Fibroblast of lung (primary cell): ENCODE measurements around the gene KRTAP5-1. TPM values are rescaled to one million over a fixed set of nuclear protein-coding genes. Genes with fewer than 3 reads are reported as not detected.

Source experiments
- DNase-seq, 2 donors: peaks; one replicate each; pipeline versions ENCODE4 v3.0.0 to v3.0.0-alpha.2; 2010; ENCODE audit warnings: low read depth in 2 of 2
- H2AFZ ChIP-seq: 2 replicates; pipeline ENCODE4 v1.5.1; 2012; ENCODE audit warnings: low read length, control low read depth, inconsistent platforms
- H3K27ac ChIP-seq: 2 replicates; pipeline ENCODE4 v1.5.1; 2011; ENCODE audit warnings: low read length, control low read depth; ENCODE audit not compliant: insufficient read depth
- H3K27me3 ChIP-seq: 2 replicates; pipeline ENCODE4 v1.5.1; 2011; ENCODE audit warnings: mild to moderate bottlenecking, low read length; ENCODE audit not compliant: control insufficient read depth, insufficient read depth
- H3K36me3 ChIP-seq: 2 replicates; pipeline ENCODE4 v1.5.1; 2011; ENCODE audit warnings: low read length; ENCODE audit not compliant: control insufficient read depth, insufficient read depth
- H3K4me1 ChIP-seq: 2 replicates; pipeline ENCODE4 v1.5.1; 2011; ENCODE audit warnings: low read length; ENCODE audit not compliant: control insufficient read depth, insufficient read depth; ENCODE audit errors: extremely low read depth
- H3K4me2 ChIP-seq: 2 replicates; pipeline ENCODE4 v1.5.1; 2011; ENCODE audit warnings: low read length, control low read depth; ENCODE audit not compliant: insufficient read depth; ENCODE audit errors: extremely low read depth
- H3K4me3 ChIP-seq, 4 experiments: fragments of 200-600 bp in 1 of 4; sonication (generic) in 1 of 4; replicated peaks in 1 of 4; 2 replicates each; pipeline ENCODE4 v1.5.1; 2011 to 2016; ENCODE audit warnings: low read length in 4 of 4, low read depth in 3 of 4, mild to moderate bottlenecking in 3 of 4, control low read depth in 2 of 4, inconsistent platforms in 1 of 4, mixed read lengths in 1 of 4; ENCODE audit not compliant: insufficient read depth in 1 of 4; ENCODE audit errors: control extremely low read depth in 1 of 4
- H3K79me2 ChIP-seq: 2 replicates; pipeline ENCODE4 v1.5.1; 2012; ENCODE audit warnings: mild to moderate bottlenecking, low read length, inconsistent platforms; ENCODE audit not compliant: control insufficient read depth, insufficient read depth
- H3K9ac ChIP-seq: 2 replicates; pipeline ENCODE4 v1.5.1; 2011; ENCODE audit warnings: mild to moderate bottlenecking, low read length, control low read depth; ENCODE audit not compliant: insufficient read depth
- H3K9me3 ChIP-seq: 2 replicates; pipeline ENCODE4 v1.5.1; 2012; ENCODE audit warnings: low read depth, low read length; ENCODE audit not compliant: control insufficient read depth, insufficient read depth
- H4K20me1 ChIP-seq: 2 replicates; pipeline ENCODE4 v1.5.1; 2011; ENCODE audit warnings: low read length; ENCODE audit not compliant: control insufficient read depth, insufficient read depth; ENCODE audit errors: extremely low read depth
- CTCF ChIP-seq, 2 donors: IDR thresholded peaks in 1 of 2; conservative IDR thresholded peaks in 1 of 2; 1 replicate in 1 of 2; 2 replicates in 1 of 2; pipeline ENCODE4 v1.5.1; 2011 to 2012; ENCODE audit warnings: low read length in 2 of 2, control low read depth in 1 of 2, inconsistent platforms in 1 of 2, low read depth in 1 of 2, mild to moderate bottlenecking in 1 of 2
- EZH2 ChIP-seq: IDR thresholded peaks from 2 replicates; pipeline ENCODE4 v1.5.1; 2012; ENCODE audit warnings: low read length, control low read depth, mild to moderate bottlenecking; ENCODE audit errors: missing control alignments
- polyA plus RNA-seq, 2 donors: library from polyadenylated mRNA; depleted of rRNA in 1 of 2; stranded (reverse) in 1 of 2; unstranded in 1 of 2; fragments of >200 nt; gene quantifications; 2 replicates each; pipeline ENCODE4 v1.2.1, GENCODE V29; 2011 to 2012; ENCODE audit warnings: missing spikeins in 1 of 2
- total RNA-seq: library from RNA; depleted of rRNA; stranded (reverse); fragments of >200 nt; gene quantifications from 2 replicates; pipeline ENCODE4 v1.2.1, GENCODE V29; 2014

KRTAP5-1 gene
- total and polyA plus RNA-seq, 2 donors (not counting 1 experiment from before 2014, with no cell fraction given) = not detected

- H3K27ac ChIP-seq = no peak overlapping the region
- no peaks in the 10 kb centered on the region for H3K9me3 ChIP-seq
- no peak overlapping the region for H3K4me2 ChIP-seq
- no peak overlapping the region for H2AFZ ChIP-seq
- H4K20me1 ChIP-seq = no peaks in the 10 kb centered on the region
- no peaks in the 10 kb centered on the region for H3K36me3 ChIP-seq
- no peaks in the 10 kb centered on the region for H3K79me2 ChIP-seq
- TF ChIP-seq CTCF (conservative IDR thresholded peaks at IDR 0.05 in 1 of 2, IDR thresholded peaks at IDR 0.05 in 1 of 2; ENCODE audit: low read depth in 1 of 2, low read length in 2 of 2) = peak; percentile 22 to 53
- TF ChIP-seq EZH2 = no peak
- peak overlapping the region in 1 of 4 experiments; percentile 37 for H3K4me3 ChIP-seq
- peak; percentile 23 to 29 for DNase-seq
- H3K27me3 ChIP-seq = peaks cover 13% of the 10 kb centered on the region
- no peaks in the 10 kb centered on the region for H3K4me1 ChIP-seq
- no peak overlapping the region for H3K9ac ChIP-seq
These were observed 38.3 kb downstream of the KRTAP5-1 start for GRCh38 chr11:1546536-1547466.

- TF ChIP-seq EZH2 (no peak), CTCF (conservative IDR thresholded peaks at IDR 0.05 in 1 of 2, IDR thresholded peaks at IDR 0.05 in 1 of 2; ENCODE audit: low read depth in 1 of 2, low read length in 2 of 2) (no peak)
- no peaks in the 10 kb centered on the region for H3K4me1 ChIP-seq
- H2AFZ ChIP-seq = no peak overlapping the region
- no peak for DNase-seq
- no peaks in the 10 kb centered on the region for H3K36me3 ChIP-seq
- no peaks in the 10 kb centered on the region for H3K9me3 ChIP-seq
- H3K27ac ChIP-seq = no peak overlapping the region
- peaks cover 13% of the 10 kb centered on the region for H3K27me3 ChIP-seq
- H3K4me2 ChIP-seq = no peak overlapping the region
- H3K9ac ChIP-seq = no peak overlapping the region
- H3K4me3 ChIP-seq = no peak overlapping the region
- no peaks in the 10 kb centered on the region for H4K20me1 ChIP-seq
- H3K79me2 ChIP-seq = no peaks in the 10 kb centered on the region
These were observed 39.0 kb downstream of the KRTAP5-1 start for GRCh38 chr11:1546077-1546535.

GRCh38 chr11:1545432-1545831 lies 39.7 kb downstream of the KRTAP5-1 start:
- no peak for TF ChIP-seq CTCF (conservative IDR thresholded peaks at IDR 0.05 in 1 of 2, IDR thresholded peaks at IDR 0.05 in 1 of 2; ENCODE audit: low read depth in 1 of 2, low read length in 2 of 2)
- no peak for TF ChIP-seq EZH2
- no peaks in the 10 kb centered on the region for H3K79me2 ChIP-seq
- peaks cover 13% of the 10 kb centered on the region for H3K27me3 ChIP-seq
- H4K20me1 ChIP-seq = no peaks in the 10 kb centered on the region
- no peaks in the 10 kb centered on the region for H3K36me3 ChIP-seq
- H3K4me2 ChIP-seq = no peak overlapping the region
- H3K4me3 ChIP-seq = no peak overlapping the region
- no peaks in the 10 kb centered on the region for H3K4me1 ChIP-seq
- H3K9ac ChIP-seq = no peak overlapping the region
- no peaks in the 10 kb centered on the region for H3K9me3 ChIP-seq
- no peak for DNase-seq
- no peak overlapping the region for H2AFZ ChIP-seq
- no peak overlapping the region for H3K27ac ChIP-seq
